ENCODE results near the gene ARFGEF2. TPM values are rescaled to one million over a fixed set of nuclear protein-coding genes. Genes with fewer than 3 reads are reported as not detected.

Gene ARFGEF2
- total RNA-seq, 1 experiment from 2014 or later: 22.2 TPM

DNA sequence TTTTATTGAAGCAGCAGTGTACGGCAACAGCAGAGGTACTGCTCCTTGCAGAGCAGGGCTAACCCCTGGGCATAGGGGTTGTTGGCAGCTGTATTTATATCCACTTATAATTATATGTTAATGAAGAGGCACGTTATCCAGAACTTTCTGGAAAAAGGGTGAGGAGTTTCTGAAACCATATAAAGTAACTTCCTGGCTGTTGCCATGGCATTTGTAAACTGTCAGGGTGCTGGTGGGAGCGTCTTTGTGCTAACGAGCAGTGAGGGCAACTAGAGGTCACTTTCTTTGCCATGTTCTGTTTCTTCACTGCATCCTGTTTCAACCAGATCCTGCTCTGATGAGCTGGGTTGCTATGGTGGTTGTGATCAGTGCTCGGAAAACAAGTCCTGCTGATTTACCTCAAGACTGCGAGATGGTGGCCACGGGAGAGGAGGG is 11.1 kb upstream of the ARFGEF2 start:
- no peaks in the 10 kb centered on the region for H3K79me2 ChIP-seq (ENCODE audit: insufficient read depth, low read length)
- H2AFZ ChIP-seq (ENCODE audit: low read depth, low read length, poor library complexity, severe bottlenecking): no peak overlapping the region
- no peak for ATAC-seq
- no TSS peak for BruUV-seq (replicated peaks)
- ChIA-PET POLR2A (no interaction called here), RAD21 (ENCODE audit: low non-redundant PET in 1 of 2, low total read pairs in 2 of 2, uncharacterized antibody in 2 of 2, unreplicated experiment in 2 of 2) (interaction anchor here in 1 of 2 experiments (1.0 kb wide), 1 partner anchor 253 kb away, joined by 3 read pairs; no protein-coding TSS in a partner anchor), CTCF (interaction anchor here (2.9 kb wide), 1 partner anchor 253 kb away, joined by 16 read pairs; no protein-coding TSS in a partner anchor)
- H3K36me3 ChIP-seq (ENCODE audit: control insufficient read depth in 1 of 2, insufficient read depth in 2 of 2, low read length in 2 of 2): no peaks in the 10 kb centered on the region
- H3K27ac ChIP-seq (ENCODE audit: low read depth, low read length): no peak overlapping the region
- H3K4me1 ChIP-seq (ENCODE audit: control insufficient read depth in 1 of 2, insufficient read depth in 2 of 2, low read length in 2 of 2): no peaks in the 10 kb centered on the region
- H4K20me1 ChIP-seq (ENCODE audit: insufficient read depth): no peaks in the 10 kb centered on the region
- H3K9ac ChIP-seq (ENCODE audit: low read length): no peak overlapping the region
- H3K27me3 ChIP-seq (ENCODE audit: insufficient read depth, low read length): peaks cover 5% of the 10 kb centered on the region; the same call in 1 of the 2 replicates
- TF ChIP-seq, protein P1, sequence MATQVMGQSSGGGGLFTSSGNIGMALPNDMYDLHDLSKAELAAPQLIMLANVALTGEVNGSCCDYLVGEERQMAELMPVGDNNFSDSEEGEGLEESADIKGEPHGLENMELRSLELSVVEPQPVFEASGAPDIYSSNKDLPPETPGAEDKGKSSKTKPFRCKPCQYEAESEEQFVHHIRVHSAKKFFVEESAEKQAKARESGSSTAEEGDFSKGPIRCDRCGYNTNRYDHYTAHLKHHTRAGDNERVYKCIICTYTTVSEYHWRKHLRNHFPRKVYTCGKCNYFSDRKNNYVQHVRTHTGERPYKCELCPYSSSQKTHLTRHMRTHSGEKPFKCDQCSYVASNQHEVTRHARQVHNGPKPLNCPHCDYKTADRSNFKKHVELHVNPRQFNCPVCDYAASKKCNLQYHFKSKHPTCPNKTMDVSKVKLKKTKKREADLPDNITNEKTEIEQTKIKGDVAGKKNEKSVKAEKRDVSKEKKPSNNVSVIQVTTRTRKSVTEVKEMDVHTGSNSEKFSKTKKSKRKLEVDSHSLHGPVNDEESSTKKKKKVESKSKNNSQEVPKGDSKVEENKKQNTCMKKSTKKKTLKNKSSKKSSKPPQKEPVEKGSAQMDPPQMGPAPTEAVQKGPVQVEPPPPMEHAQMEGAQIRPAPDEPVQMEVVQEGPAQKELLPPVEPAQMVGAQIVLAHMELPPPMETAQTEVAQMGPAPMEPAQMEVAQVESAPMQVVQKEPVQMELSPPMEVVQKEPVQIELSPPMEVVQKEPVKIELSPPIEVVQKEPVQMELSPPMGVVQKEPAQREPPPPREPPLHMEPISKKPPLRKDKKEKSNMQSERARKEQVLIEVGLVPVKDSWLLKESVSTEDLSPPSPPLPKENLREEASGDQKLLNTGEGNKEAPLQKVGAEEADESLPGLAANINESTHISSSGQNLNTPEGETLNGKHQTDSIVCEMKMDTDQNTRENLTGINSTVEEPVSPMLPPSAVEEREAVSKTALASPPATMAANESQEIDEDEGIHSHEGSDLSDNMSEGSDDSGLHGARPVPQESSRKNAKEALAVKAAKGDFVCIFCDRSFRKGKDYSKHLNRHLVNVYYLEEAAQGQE (IDR thresholded peaks at IDR 0.05; ENCODE audit: low read depth): no peak
- TF ChIP-seq FOSL1 (IDR thresholded peaks at IDR 0.05; ENCODE audit: low read depth) (no peak), CBX3 (IDR thresholded peaks at IDR 0.05; ENCODE audit: low read depth) (no peak), SIN3A (IDR thresholded peaks at IDR 0.05; ENCODE audit: low read depth) (no peak), SP1 (IDR thresholded peaks at IDR 0.05; ENCODE audit: low read depth) (no peak), TCF7L2 (IDR thresholded peaks at IDR 0.05; ENCODE audit: borderline replicate concordance, extremely low read depth, insufficient read depth, insufficient read length) (no peak), EZH2 (IDR thresholded peaks at IDR 0.05) (no peak)
- TF ChIP-seq, protein P2, sequence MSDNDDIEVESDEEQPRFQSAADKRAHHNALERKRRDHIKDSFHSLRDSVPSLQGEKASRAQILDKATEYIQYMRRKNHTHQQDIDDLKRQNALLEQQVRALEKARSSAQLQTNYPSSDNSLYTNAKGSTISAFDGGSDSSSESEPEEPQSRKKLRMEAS (IDR thresholded peaks at IDR 0.05): no peak
- TF ChIP-seq, protein P3, sequence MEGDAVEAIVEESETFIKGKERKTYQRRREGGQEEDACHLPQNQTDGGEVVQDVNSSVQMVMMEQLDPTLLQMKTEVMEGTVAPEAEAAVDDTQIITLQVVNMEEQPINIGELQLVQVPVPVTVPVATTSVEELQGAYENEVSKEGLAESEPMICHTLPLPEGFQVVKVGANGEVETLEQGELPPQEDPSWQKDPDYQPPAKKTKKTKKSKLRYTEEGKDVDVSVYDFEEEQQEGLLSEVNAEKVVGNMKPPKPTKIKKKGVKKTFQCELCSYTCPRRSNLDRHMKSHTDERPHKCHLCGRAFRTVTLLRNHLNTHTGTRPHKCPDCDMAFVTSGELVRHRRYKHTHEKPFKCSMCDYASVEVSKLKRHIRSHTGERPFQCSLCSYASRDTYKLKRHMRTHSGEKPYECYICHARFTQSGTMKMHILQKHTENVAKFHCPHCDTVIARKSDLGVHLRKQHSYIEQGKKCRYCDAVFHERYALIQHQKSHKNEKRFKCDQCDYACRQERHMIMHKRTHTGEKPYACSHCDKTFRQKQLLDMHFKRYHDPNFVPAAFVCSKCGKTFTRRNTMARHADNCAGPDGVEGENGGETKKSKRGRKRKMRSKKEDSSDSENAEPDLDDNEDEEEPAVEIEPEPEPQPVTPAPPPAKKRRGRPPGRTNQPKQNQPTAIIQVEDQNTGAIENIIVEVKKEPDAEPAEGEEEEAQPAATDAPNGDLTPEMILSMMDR (IDR thresholded peaks at IDR 0.05 in 2 of 3, conservative IDR thresholded peaks at IDR 0.05 in 1 of 3; ENCODE audit: borderline replicate concordance in 1 of 3, insufficient read depth in 1 of 3, low read depth in 2 of 3, low read length in 2 of 3): no peak
- intact Hi-C loops (cut with micrococcal nuclease): no loop called here
- DNase-seq (ENCODE audit: low read depth, low spot score): no peak
- no peak overlapping the region for H3K4me3 ChIP-seq (replicated peaks in 1 of 2; ENCODE audit: low read depth in 1 of 2, low read length in 2 of 2)
- H3K9me3 ChIP-seq (ENCODE audit: control insufficient read depth in 1 of 2, insufficient read depth in 1 of 2, low read depth in 1 of 2, low read length in 2 of 2): no peaks in the 10 kb centered on the region
- no peaks in the 10 kb centered on the region for H3K9me2 ChIP-seq (ENCODE audit: insufficient read depth)
- H3K4me2 ChIP-seq (ENCODE audit: low read length): no peak overlapping the region
